ENCODE measurements around the gene ABCG8.

DNA sequence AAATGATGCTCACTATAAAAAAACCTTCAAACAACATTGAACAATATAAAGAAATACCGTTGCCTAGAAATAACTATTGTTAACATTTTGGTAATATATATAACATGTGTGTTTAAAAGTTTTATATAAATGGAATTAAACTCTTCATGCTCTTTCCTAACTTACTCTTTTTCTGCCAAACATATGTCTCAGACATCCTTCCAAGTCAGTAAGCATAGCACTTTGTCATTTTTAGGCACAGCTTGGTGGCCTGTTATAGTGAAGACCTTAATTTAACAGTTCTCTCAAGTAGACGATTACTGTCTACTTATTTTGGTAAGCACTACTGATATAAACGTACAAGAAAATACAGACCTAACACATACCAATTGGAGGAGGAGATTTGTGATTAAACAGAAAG lies 24.1 kb upstream of the ABCG8 start:
- no peak for TF ChIP-seq POLR2A (IDR thresholded peaks at IDR 0.05; ENCODE audit: low read length)
- TF ChIP-seq GATA1 (IDR thresholded peaks at IDR 0.05; ENCODE audit: low read depth, low read length) = no peak

All from erythroblast (primary cell).